ENCODE results near the gene CHCHD6. TPM values are rescaled to one million over a fixed set of nuclear protein-coding genes. Genes with fewer than 3 reads are reported as not detected.

The CHCHD6 gene
- total RNA-seq, 1 donor from 2014 or later, result 28.7 TPM

GRCh38 chr3:126970101-126970500 is 266.1 kb downstream of the CHCHD6 start:
- H3K36me3 ChIP-seq (ENCODE audit: control insufficient read depth, insufficient read depth, low read length), result no peaks in the 10 kb centered on the region
- DNase-seq (ENCODE audit: low read depth), result no peak
- no peaks in the 10 kb centered on the region for H3K27me3 ChIP-seq (ENCODE audit: control insufficient read depth, insufficient read depth, low read length)
- H3K4me3 ChIP-seq (ENCODE audit: low read depth, low read length), result no peak overlapping the region
- TF ChIP-seq CTCF (IDR thresholded peaks at IDR 0.05; ENCODE audit: insufficient read depth, low read length, poor library complexity, severe bottlenecking), result no peak

GRCh38 chr3:126970921-126971320 is 266.9 kb downstream of the CHCHD6 start:
- Histone ChIP-seq H3K36me3 (ENCODE audit: control insufficient read depth, insufficient read depth, low read length) (no peaks in the 10 kb centered on the region), H3K27me3 (ENCODE audit: control insufficient read depth, insufficient read depth, low read length) (no peaks in the 10 kb centered on the region), H3K4me3 (ENCODE audit: low read depth, low read length) (no peak overlapping the region)
- DNase-seq (ENCODE audit: low read depth), result no peak
- TF ChIP-seq CTCF (IDR thresholded peaks at IDR 0.05; ENCODE audit: insufficient read depth, low read length, poor library complexity, severe bottlenecking), result no peak

GRCh38 chr3:126971891-126972351 is 267.9 kb downstream of the CHCHD6 start:
- no peak for DNase-seq (ENCODE audit: low read depth)
- no peak for TF ChIP-seq CTCF (IDR thresholded peaks at IDR 0.05; ENCODE audit: insufficient read depth, low read length, poor library complexity, severe bottlenecking)
- Histone ChIP-seq H3K27me3 (ENCODE audit: control insufficient read depth, insufficient read depth, low read length) (no peaks in the 10 kb centered on the region), H3K4me3 (ENCODE audit: low read depth, low read length) (no peak overlapping the region), H3K36me3 (ENCODE audit: control insufficient read depth, insufficient read depth, low read length) (no peaks in the 10 kb centered on the region)

- no peak overlapping the region for H3K4me3 ChIP-seq (ENCODE audit: low read depth, low read length)
- no peaks in the 10 kb centered on the region for H3K36me3 ChIP-seq (ENCODE audit: control insufficient read depth, insufficient read depth, low read length)
- no peak for TF ChIP-seq CTCF (IDR thresholded peaks at IDR 0.05; ENCODE audit: insufficient read depth, low read length, poor library complexity, severe bottlenecking)
- no peak for DNase-seq (ENCODE audit: low read depth)
- H3K27me3 ChIP-seq (ENCODE audit: control insufficient read depth, insufficient read depth, low read length), result no peaks in the 10 kb centered on the region
These were observed 268.8 kb downstream of the CHCHD6 start for GRCh38 chr3:126972866-126973265.

DNA sequence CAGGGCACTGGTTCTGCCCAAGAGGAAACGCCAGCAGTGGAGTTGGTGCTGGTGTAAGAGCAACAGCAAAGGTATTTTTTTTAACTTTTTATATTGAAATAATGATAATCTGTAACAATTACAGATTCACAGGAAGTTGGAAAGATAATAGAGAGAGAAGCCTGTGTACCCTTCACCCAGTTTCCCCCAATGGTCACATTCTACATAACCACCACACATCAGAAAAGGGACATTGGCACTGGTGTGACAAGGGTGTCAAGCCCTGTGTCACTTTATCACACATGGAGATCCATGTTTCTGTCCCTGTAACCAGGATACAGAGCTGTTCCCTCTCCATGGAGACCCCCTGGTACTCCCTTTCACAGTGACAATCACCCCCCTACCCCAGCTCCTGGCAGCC is 269.8 kb downstream of the CHCHD6 start:
- no peaks in the 10 kb centered on the region for H3K36me3 ChIP-seq (ENCODE audit: control insufficient read depth, insufficient read depth, low read length)
- H3K4me3 ChIP-seq (ENCODE audit: low read depth, low read length), result no peak overlapping the region
- DNase-seq (ENCODE audit: low read depth), result no peak
- TF ChIP-seq CTCF (IDR thresholded peaks at IDR 0.05; ENCODE audit: insufficient read depth, low read length, poor library complexity, severe bottlenecking), result no peak
- H3K27me3 ChIP-seq (ENCODE audit: control insufficient read depth, insufficient read depth, low read length), result no peaks in the 10 kb centered on the region

DNA sequence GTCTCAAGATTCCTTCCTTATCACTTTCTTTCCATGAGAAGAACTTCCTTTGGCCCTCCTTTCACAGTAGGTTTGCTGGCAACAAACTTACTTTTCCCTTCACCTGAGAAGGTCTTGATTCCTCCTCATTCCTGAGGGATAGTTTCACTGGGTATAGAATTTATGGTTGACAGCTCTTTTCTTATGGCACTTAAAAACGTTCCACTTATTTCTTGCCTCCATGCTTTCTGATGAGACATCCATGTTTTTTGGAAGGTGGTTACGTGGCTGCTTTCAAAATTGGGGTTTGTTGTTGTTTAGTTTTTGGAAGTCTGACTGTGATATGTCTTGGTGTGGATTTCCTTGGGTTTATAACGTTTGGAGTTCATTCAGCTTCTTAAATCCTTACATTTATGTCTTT is 270.7 kb downstream of the CHCHD6 start:
- Histone ChIP-seq H3K4me3 (ENCODE audit: low read depth, low read length) (no peak overlapping the region), H3K27me3 (ENCODE audit: control insufficient read depth, insufficient read depth, low read length) (peaks cover 3% of the 10 kb centered on the region), H3K36me3 (ENCODE audit: control insufficient read depth, insufficient read depth, low read length) (no peaks in the 10 kb centered on the region)
- no peak for DNase-seq (ENCODE audit: low read depth)
- TF ChIP-seq CTCF (IDR thresholded peaks at IDR 0.05; ENCODE audit: insufficient read depth, low read length, poor library complexity, severe bottlenecking), result no peak
